A549 (cell line): Measurements from ENCODE around the gene KLRF1.

Experiments
- POLR2A ChIP-seq: IDR thresholded peaks from 2 replicates; pipeline ENCODE4 v1.6.1; 2012; ENCODE audit warnings: mild to moderate bottlenecking, low read length
- POLR2AphosphoS2 ChIP-seq: conservative IDR thresholded peaks from 2 replicates; pipeline ENCODE4 v1.6.1; 2012; ENCODE audit warnings: low read length, improper control_type of control experiment, inconsistent platforms
- TFCP2L1 ChIP-seq: fragments of 250-450 bp; sonication (Bioruptor Pico); IDR thresholded peaks from 2 replicates; pipeline ENCODE4 v1.5.0; 2021; ENCODE audit warnings: mild to moderate bottlenecking
- ZFP36 ChIP-seq: fragments of 450-650 bp; IDR thresholded peaks from 2 replicates; pipeline ENCODE4 v1.6.1; 2014; ENCODE audit warnings: borderline replicate concordance; ENCODE audit not compliant: partially characterized antibody
- TF ChIP-seq, protein P1 (sequence below): fragments of >200 bp; sonication (Bioruptor Twin); formaldehyde crosslinking; IDR thresholded peaks from 3 replicates; pipeline ENCODE4 v1.5.1; 2016

DNA sequence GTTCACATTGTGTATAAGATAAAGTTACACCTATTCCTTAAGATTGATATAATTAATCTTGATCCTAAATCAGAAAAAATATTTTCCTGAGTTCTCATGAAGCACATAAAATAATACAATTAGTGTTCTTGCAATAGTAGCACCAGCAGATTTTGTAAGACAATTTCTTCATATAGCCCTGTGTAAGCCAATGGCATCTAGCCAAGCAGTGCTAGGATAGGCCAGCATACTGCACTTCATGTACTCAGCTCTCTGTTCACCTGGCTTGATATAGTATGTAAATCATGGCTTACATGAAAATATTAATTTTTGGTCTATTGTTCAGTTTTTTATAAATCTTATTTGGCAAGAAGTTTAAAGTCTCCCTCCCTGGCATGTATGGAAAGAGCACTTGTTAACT is 55.9 kb downstream of the KLRF1 start:
- no peak for TF ChIP-seq TFCP2L1
- no peak for TF ChIP-seq POLR2A
- TF ChIP-seq, protein P1, sequence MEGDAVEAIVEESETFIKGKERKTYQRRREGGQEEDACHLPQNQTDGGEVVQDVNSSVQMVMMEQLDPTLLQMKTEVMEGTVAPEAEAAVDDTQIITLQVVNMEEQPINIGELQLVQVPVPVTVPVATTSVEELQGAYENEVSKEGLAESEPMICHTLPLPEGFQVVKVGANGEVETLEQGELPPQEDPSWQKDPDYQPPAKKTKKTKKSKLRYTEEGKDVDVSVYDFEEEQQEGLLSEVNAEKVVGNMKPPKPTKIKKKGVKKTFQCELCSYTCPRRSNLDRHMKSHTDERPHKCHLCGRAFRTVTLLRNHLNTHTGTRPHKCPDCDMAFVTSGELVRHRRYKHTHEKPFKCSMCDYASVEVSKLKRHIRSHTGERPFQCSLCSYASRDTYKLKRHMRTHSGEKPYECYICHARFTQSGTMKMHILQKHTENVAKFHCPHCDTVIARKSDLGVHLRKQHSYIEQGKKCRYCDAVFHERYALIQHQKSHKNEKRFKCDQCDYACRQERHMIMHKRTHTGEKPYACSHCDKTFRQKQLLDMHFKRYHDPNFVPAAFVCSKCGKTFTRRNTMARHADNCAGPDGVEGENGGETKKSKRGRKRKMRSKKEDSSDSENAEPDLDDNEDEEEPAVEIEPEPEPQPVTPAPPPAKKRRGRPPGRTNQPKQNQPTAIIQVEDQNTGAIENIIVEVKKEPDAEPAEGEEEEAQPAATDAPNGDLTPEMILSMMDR, result no peak
- TF ChIP-seq ZFP36, result no peak
- no peak for TF ChIP-seq POLR2AphosphoS2
